Transverse colon (tissue), 4 donors: ENCODE measurements around the gene PACRG. TPM values are rescaled to one million over a fixed set of nuclear protein-coding genes. Genes with fewer than 3 reads are reported as not detected.

Experiments
- DNase-seq: peaks from one replicate; pipeline ENCODE4 v3.0.0-alpha.2; 2019
- H3K27ac ChIP-seq, 4 donors: fragments of 200-600 bp; sonication (generic); 2 replicates each; pipeline ENCODE4 v1.5.1; 2016 to 2018; ENCODE audit warnings: inconsistent platforms in 4 of 4
- H3K27me3 ChIP-seq: fragments of 200-600 bp; sonication (generic); 2 replicates; pipeline ENCODE4 v1.5.1; 2017; ENCODE audit warnings: inconsistent platforms
- H3K36me3 ChIP-seq, 4 donors: fragments of 200-600 bp; sonication (generic); 2 replicates each; pipeline ENCODE4 v1.5.1; 2017 to 2019; ENCODE audit warnings: inconsistent platforms in 4 of 4
- H3K4me1 ChIP-seq, 4 donors: fragments of 200-600 bp; sonication (generic); 2 replicates each; pipeline ENCODE4 v1.5.1; 2017 to 2020; ENCODE audit warnings: inconsistent platforms in 4 of 4
- H3K4me3 ChIP-seq, 4 donors: fragments of 200-600 bp; sonication (generic); 1 replicate in 1 of 4; 2 replicates in 3 of 4; pipeline versions ENCODE4 v1.5.1 to v1.6.1; 2017 to 2019; ENCODE audit warnings: inconsistent platforms in 4 of 4
- H3K9me3 ChIP-seq, 2 donors: fragments of 200-600 bp; sonication (generic); 2 replicates each; pipeline ENCODE4 v1.5.1; 2017 to 2019; ENCODE audit warnings: inconsistent platforms in 2 of 2
- CTCF ChIP-seq, 5 experiments: fragments of 200-600 bp in 3 of 5; fragments of 450-650 bp in 2 of 5; sonication (generic) in 3 of 5; IDR thresholded peaks; 1 replicate in 2 of 5; 2 replicates in 3 of 5; pipeline ENCODE4 v1.5.1; 2016 to 2017; ENCODE audit warnings: antibody characterized with exemption in 5 of 5, inconsistent platforms in 3 of 5, mild to moderate bottlenecking in 2 of 5, moderate library complexity in 1 of 5
- EP300 ChIP-seq: sonication (generic); formaldehyde crosslinking; IDR thresholded peaks from one replicate; pipeline ENCODE4 v1.6.1; 2017; ENCODE audit warnings: antibody characterized with exemption, low read depth
- POLR2A ChIP-seq: fragments of 450-650 bp; IDR thresholded peaks from one replicate; pipeline ENCODE4 v1.6.1; 2016; ENCODE audit warnings: antibody characterized with exemption, mild to moderate bottlenecking, moderate library complexity
- POLR2AphosphoS5 ChIP-seq, 3 donors: sonication (generic); formaldehyde crosslinking; IDR thresholded peaks; one replicate each; pipeline ENCODE4 v1.6.1; 2016; ENCODE audit warnings: antibody characterized with exemption in 3 of 3
- WGBS, 2 donors: methylation state at CpG; one replicate each; pipeline ENCODE4 v1.1.5; 2018; ENCODE audit warnings: low coverage in 1 of 2; 5-methylcytosine and 5-hydroxymethylcytosine counted together
- in situ Hi-C, 4 donors: fragments of 200-750 bp; cut with MboI; loops; one replicate each; pipeline versions ENCODE4 v1.15.0 to v1.15.1; 2017; ENCODE audit warnings: low sequenced_read_pairs in 3 of 4, low pct_ligation_motif_present in 1 of 4, low pct_unique_long_range_greater_than_20kb in 1 of 4
- intact Hi-C: fragments of 100-400 bp; cut with DNase I; formaldehyde crosslinking; loops from one replicate; pipeline ENCODE4 v1.15.1; 2023; ENCODE audit warnings: low total_unique reads
- total RNA-seq, 4 donors: library from RNA; depleted of rRNA; stranded (reverse); fragments of >200 nt; gene quantifications; one replicate each; pipeline ENCODE4 v1.1.0, GENCODE V29; 2016

Gene PACRG
- total RNA-seq, 4 donors from 2014 or later: 1.2 to 13.8 (median 1.4) TPM; not detected in 1

GRCh38 chr6:163294734-163295133 lies 567.0 kb downstream of the PACRG start:
- intact Hi-C loops: no loop called here
- H3K27me3 ChIP-seq: no peaks in the 10 kb centered on the region
- in situ Hi-C loops: no loop called here
- H3K36me3 ChIP-seq: no peaks in the 10 kb centered on the region
- TF ChIP-seq POLR2A (no peak), POLR2AphosphoS5 (IDR thresholded peaks at IDR 0.05) (no peak), EP300 (no peak), CTCF (IDR thresholded peaks at IDR 0.05) (no peak)
- DNase-seq: no peak
- H3K4me3 ChIP-seq: no peak overlapping the region
- H3K9me3 ChIP-seq: no peaks in the 10 kb centered on the region
- H3K27ac ChIP-seq: no peak overlapping the region
- no peaks in the 10 kb centered on the region for H3K4me1 ChIP-seq

- 72 to 74% methylated on average over 6 of the region's 6 CpGs for WGBS, 2 donors
- TF ChIP-seq CTCF (IDR thresholded peaks at IDR 0.05) (no peak), POLR2A (no peak), EP300 (no peak), POLR2AphosphoS5 (IDR thresholded peaks at IDR 0.05) (no peak)
- Histone ChIP-seq H3K27me3 (no peaks in the 10 kb centered on the region), H3K4me1 (no peaks in the 10 kb centered on the region), H3K36me3 (no peaks in the 10 kb centered on the region), H3K4me3 (no peak overlapping the region), H3K27ac (no peak overlapping the region), H3K9me3 (no peaks in the 10 kb centered on the region)
- intact Hi-C loops: no loop called here
- in situ Hi-C loops: no loop called here
- no peak for DNase-seq
These were observed 569.2 kb downstream of the PACRG start for GRCh38 chr6:163296835-163297519.

GRCh38 chr6:163298079-163298830 lies 570.5 kb downstream of the PACRG start:
- no peaks in the 10 kb centered on the region for H3K36me3 ChIP-seq
- in situ Hi-C loops (no loop called here), intact Hi-C loops (no loop called here)
- DNase-seq: no peak
- no peaks in the 10 kb centered on the region for H3K9me3 ChIP-seq
- 71 to 78% methylated on average over 4 to 5 of the region's 5 CpGs for WGBS, 2 donors
- TF ChIP-seq POLR2AphosphoS5 (IDR thresholded peaks at IDR 0.05) (no peak), EP300 (no peak), CTCF (IDR thresholded peaks at IDR 0.05) (no peak), POLR2A (no peak)
- H3K27me3 ChIP-seq: no peaks in the 10 kb centered on the region
- H3K4me3 ChIP-seq: no peak overlapping the region
- H3K27ac ChIP-seq: no peak overlapping the region
- H3K4me1 ChIP-seq: no peaks in the 10 kb centered on the region

- Histone ChIP-seq H3K27me3 (no peaks in the 10 kb centered on the region), H3K36me3 (no peaks in the 10 kb centered on the region), H3K4me1 (no peaks in the 10 kb centered on the region), H3K27ac (no peak overlapping the region), H3K9me3 (no peaks in the 10 kb centered on the region), H3K4me3 (no peak overlapping the region)
- intact Hi-C loops (no loop called here), in situ Hi-C loops (no loop called here)
- 90 to 94% methylated on average over 2 to 17 of the region's 17 CpGs for WGBS, 2 donors
- no peak for TF ChIP-seq EP300
- no peak for TF ChIP-seq CTCF (IDR thresholded peaks at IDR 0.05)
- no peak for TF ChIP-seq POLR2AphosphoS5 (IDR thresholded peaks at IDR 0.05)
- TF ChIP-seq POLR2A: no peak
- no peak for DNase-seq
These were observed 573.1 kb downstream of the PACRG start for GRCh38 chr6:163300838-163301237.
